Uterus (tissue), 2 donors: Measurements from ENCODE around the gene DNAJB8.

Experiments
- CTCF ChIP-seq, 4 experiments: fragments of 200-600 bp in 2 of 4; fragments of 450-650 bp in 2 of 4; sonication (generic) in 2 of 4; IDR thresholded peaks; one replicate each; pipeline ENCODE4 v1.5.1; 2016 to 2019; ENCODE audit warnings: antibody characterized with exemption in 4 of 4, mild to moderate bottlenecking in 2 of 4, moderate library complexity in 1 of 4
- POLR2A ChIP-seq, 2 donors: fragments of 450-650 bp; IDR thresholded peaks; one replicate each; pipeline ENCODE4 v1.6.1; 2016; ENCODE audit warnings: antibody characterized with exemption in 2 of 2, mild to moderate bottlenecking in 1 of 2, moderate library complexity in 1 of 2

GRCh38 chr3:128480717-128481437, 14.2 kb upstream of the DNAJB8 start:
- no peak for TF ChIP-seq CTCF (IDR thresholded peaks at IDR 0.05)
- no peak for TF ChIP-seq POLR2A (IDR thresholded peaks at IDR 0.05)
